ENCODE data around the gene SIVA1. TPM values are rescaled to one million over a fixed set of nuclear protein-coding genes. Genes with fewer than 3 reads are reported as not detected.

Gene SIVA1
- total RNA-seq, 4 donors from 2014 or later, result 228 to 357 (median 264) TPM

- in situ Hi-C loops (cut with MboI; ENCODE audit: low sequenced_read_pairs in 4 of 4) (no loop called here), intact Hi-C loops (cut with DNase I; ENCODE audit: low total_unique reads) (no loop called here)
- Histone ChIP-seq H3K27me3 (no peaks in the 10 kb centered on the region), H3K27ac (peak overlapping the region; percentile 91 to 96 (median 95)), H3K36me3 (no peaks in the 10 kb centered on the region), H3K4me3 (no peak overlapping the region), H3K9me3 (no peaks in the 10 kb centered on the region), H3K4me1 (peaks cover 78 to 88% of the 10 kb centered on the region in 2 donors)
- DNase-seq, result peak; percentile 41 to 79
- TF ChIP-seq CTCF (IDR thresholded peaks at IDR 0.05 in 4 of 5, conservative IDR thresholded peaks at IDR 0.05 in 1 of 5), result no peak
- no peak for TF ChIP-seq POLR2A (IDR thresholded peaks at IDR 0.05)
- peak; percentile 1 to 10 for ATAC-seq
These were observed 19.8 kb upstream of the SIVA1 start for GRCh38 chr14:104732931-104733681.

- H3K27ac ChIP-seq, result peak overlapping the region; percentile 91 to 96 (median 95)
- TF ChIP-seq CTCF (IDR thresholded peaks at IDR 0.05 in 4 of 5, conservative IDR thresholded peaks at IDR 0.05 in 1 of 5) (no peak), POLR2A (IDR thresholded peaks at IDR 0.05) (no peak)
- intact Hi-C loops (cut with DNase I; ENCODE audit: low total_unique reads) (no loop called here), in situ Hi-C loops (cut with MboI; ENCODE audit: low sequenced_read_pairs in 4 of 4) (no loop called here)
- peaks cover 0 to under 1% of the 10 kb centered on the region in 2 donors for H3K36me3 ChIP-seq
- ATAC-seq (no peak), DNase-seq (peak; percentile 24 to 68)
- H3K27me3 ChIP-seq, result no peaks in the 10 kb centered on the region
- peaks cover 73 to 77% of the 10 kb centered on the region in 2 donors for H3K4me1 ChIP-seq
- no peaks in the 10 kb centered on the region for H3K9me3 ChIP-seq
- H3K4me3 ChIP-seq, result no peak overlapping the region
These were observed 18.8 kb upstream of the SIVA1 start for GRCh38 chr14:104734051-104734587.

DNA sequence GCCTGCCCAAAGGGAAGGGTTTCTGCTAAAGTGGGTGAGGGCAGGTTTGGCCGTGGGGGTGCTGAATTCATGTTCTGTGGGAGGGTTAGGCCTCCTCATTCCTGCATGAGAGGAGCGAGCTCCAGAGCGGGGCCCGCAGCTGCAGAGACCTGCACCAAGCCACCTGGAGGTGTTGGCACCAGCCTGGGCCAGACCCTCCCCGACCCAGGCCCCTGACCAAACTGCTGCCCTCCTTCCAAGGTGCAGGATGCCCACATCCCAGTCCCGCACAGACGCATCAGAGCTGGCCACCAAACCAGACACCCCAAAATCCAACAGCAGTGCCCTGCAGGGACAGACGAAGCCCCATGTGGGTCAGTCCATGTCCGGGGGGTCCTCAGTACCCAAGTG lies 18.4 kb upstream of the SIVA1 start:
- ATAC-seq (no peak), DNase-seq (no peak)
- TF ChIP-seq CTCF (IDR thresholded peaks at IDR 0.05 in 4 of 5, conservative IDR thresholded peaks at IDR 0.05 in 1 of 5), result no peak
- TF ChIP-seq POLR2A (IDR thresholded peaks at IDR 0.05), result no peak
- Histone ChIP-seq H3K27ac (peak overlapping the region; percentile 91 to 96 (median 95)), H3K9me3 (no peaks in the 10 kb centered on the region), H3K27me3 (no peaks in the 10 kb centered on the region), H3K36me3 (peaks cover 0 to 5% of the 10 kb centered on the region in 2 donors), H3K4me1 (peaks cover 73 to 76% of the 10 kb centered on the region in 2 donors), H3K4me3 (no peak overlapping the region)
- in situ Hi-C loops (cut with MboI; ENCODE audit: low sequenced_read_pairs in 4 of 4), result no loop called here
- intact Hi-C loops (cut with DNase I; ENCODE audit: low total_unique reads), result no loop called here

DNA sequence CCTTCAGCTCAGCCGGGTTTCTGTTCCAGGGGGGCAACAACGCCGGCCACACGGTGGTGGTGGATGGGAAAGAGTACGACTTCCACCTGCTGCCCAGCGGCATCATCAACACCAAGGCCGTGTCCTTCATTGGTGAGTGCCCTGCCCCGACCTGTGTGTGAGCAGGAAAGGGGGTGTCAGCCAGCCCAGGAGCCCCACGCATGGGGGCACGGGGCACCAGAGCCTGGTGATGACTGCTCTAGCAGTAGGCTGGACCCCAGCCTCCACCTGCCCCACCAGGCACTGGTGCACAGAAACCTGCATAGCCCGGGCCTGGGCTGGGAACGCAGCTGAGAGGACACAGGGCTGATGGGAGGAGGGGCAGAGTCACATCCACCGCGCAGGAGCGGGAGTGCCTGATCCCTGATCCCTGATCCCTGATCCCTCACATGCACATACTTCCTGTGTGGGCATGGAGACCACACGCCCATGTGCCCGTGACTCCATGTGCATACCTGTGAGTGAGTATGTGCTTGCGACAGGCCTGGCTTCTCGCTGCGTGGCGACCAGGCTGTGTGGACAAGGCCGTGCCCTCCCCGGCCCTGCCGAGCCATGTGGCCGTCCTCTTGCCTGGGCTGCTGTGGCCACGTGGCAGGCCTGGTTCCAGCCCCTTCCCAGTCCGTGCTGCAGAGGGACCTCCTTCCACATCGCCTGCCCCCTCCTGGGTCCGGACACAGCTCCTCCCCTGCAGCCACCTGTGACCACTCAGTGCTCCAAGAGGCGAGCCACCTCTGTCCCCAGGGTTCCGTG lies 17.8 kb upstream of the SIVA1 start:
- peaks cover 0 to 11% of the 10 kb centered on the region in 2 donors for H3K36me3 ChIP-seq
- H3K27me3 ChIP-seq, result no peaks in the 10 kb centered on the region
- ATAC-seq, result peak; percentile 20 to 25
- H3K4me1 ChIP-seq, result peaks cover 69 to 71% of the 10 kb centered on the region in 2 donors
- in situ Hi-C loops (cut with MboI; ENCODE audit: low sequenced_read_pairs in 4 of 4) (no loop called here), intact Hi-C loops (cut with DNase I; ENCODE audit: low total_unique reads) (no loop called here)
- DNase-seq, result peak; percentile 78 to 92
- TF ChIP-seq POLR2A (IDR thresholded peaks at IDR 0.05), result peak; percentile 40 to 57
- TF ChIP-seq CTCF (IDR thresholded peaks at IDR 0.05 in 4 of 5, conservative IDR thresholded peaks at IDR 0.05 in 1 of 5), result peak in 1 of 5 experiments; percentile 8
- H3K4me3 ChIP-seq, result no peak overlapping the region
- no peaks in the 10 kb centered on the region for H3K9me3 ChIP-seq
- H3K27ac ChIP-seq, result peak overlapping the region; percentile 91 to 96 (median 95)
